NB4 (cell line): ENCODE results near the gene KCNJ4.

Experiments
- CTCF ChIP-seq: IDR thresholded peaks from one replicate; pipeline ENCODE4 v1.5.1; 2012; ENCODE audit warnings: low read depth, low read length
- MYC ChIP-seq: IDR thresholded peaks from 2 replicates; pipeline ENCODE4 v1.6.1; 2011; ENCODE audit warnings: low read depth, low read length
- POLR2A ChIP-seq: IDR thresholded peaks from 2 replicates; pipeline ENCODE4 v1.6.1; 2011; ENCODE audit warnings: mild to moderate bottlenecking; ENCODE audit not compliant: insufficient read length; ENCODE audit errors: extremely low read depth

- TF ChIP-seq CTCF (no peak), POLR2A (no peak), MYC (no peak)
Observed at GRCh38 chr22:38437416-38437815, 17.6 kb downstream of the KCNJ4 start.
